RPMI8226 (cell line): Measurements from ENCODE around the gene RC3H1.
"Not testable (repeated sequence)": the region's sequence is repeated elsewhere in the genome, so short reads cannot be mapped to it uniquely, and the experiment has no call there.

Experiments
- DNase-seq: peaks from one replicate; pipeline ENCODE4 v3.0.0-alpha.2; 2015

The RC3H1 gene

DNA sequence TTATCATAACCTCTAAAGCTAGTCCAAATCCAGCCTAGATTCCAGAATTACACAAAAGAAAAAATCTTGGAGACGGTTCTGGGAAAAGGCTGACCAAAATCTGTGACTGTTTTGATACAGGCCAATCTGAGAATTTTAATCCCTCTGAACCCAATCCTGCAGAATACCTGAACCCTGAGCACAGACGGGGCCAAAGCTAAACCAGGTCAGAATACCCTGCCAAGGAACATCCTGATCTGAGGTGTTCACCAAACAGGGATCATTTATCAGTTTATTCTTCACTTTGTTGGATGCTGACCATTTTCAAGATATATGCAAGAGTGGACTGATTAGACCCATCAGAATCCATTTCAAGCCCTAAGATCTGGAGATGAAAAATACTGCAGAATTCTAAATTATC is 3.6 kb downstream of the RC3H1 start:
- no peak for DNase-seq

DNA sequence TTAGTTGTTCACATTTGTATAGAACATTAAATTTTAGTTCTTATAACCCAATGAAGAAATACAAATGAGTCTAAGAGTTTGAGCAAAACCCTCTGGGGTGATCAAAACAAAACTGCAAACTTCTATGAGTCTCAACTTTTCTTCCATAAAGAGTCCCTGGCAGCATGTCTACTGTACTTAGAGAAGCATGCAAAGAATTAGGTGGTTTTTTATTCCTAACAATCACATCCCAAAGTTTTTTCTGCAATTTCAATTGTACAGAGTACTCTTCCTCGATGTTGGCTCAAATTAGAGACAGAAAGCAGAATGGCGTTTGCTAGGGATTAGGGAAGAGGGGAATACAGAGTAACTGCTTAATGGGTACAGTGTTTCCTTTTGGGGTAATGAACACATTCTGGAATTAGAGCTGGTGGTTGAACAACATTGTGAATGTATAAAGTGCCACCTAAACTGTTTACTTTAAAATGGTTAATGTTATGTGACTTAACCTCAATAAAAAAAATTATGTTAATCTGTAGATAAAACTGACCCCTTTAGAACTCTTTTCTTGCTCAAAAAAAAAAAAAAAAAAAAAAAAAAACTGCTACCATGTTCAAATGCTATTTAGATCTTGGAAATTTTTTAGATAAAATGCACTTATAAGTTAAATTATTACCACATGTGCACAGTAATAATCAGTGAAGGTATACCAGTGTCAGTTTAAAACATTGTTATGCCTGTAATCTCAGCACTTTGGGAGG is 4.8 kb downstream of the RC3H1 start:
- DNase-seq, result no peak

DNA sequence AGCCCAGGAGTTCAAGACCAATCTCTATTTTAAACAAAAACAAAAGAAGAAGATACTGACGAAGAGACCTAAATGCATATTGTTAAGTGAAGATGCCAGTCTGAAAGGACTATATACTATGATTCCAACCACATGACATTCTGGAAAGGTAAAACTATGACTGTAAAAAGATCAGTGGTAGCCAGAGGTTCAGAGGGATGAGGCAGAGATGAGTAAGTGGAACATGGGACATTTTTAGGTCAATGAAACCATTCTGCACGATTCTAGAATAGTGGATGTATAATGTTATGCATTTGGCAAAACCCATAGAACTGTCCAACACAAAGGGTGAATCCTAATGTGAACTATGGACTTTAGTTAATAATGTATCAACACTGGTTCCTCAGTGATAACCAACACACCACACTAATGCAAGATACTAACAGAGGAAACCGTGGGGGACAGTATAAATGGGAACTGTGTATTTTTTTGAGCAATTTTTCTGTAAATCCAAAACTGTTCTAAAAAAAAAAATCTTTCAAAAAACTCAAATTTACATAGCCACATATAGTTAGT is 8.2 kb downstream of the RC3H1 start:
- DNase-seq, result no peak

DNA sequence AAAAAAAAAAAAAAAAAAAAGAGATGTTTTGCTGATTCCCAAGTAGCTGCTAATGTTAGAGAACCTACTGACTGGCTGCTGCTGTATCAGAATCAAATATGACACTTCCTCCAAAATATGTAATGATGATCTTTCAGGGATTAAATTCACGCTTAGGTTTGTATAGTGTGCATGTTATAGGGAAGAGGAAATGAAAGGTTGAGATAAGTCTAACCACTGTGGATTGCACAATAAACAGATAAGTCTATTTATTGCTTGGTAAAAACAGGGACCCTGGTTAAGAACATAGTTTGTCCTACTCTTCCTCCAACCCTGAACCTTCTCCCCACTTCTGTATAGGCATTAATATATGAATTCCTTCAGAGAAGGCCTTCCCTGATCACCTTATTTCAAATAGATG is 13.2 kb downstream of the RC3H1 start:
- no peak for DNase-seq

DNA sequence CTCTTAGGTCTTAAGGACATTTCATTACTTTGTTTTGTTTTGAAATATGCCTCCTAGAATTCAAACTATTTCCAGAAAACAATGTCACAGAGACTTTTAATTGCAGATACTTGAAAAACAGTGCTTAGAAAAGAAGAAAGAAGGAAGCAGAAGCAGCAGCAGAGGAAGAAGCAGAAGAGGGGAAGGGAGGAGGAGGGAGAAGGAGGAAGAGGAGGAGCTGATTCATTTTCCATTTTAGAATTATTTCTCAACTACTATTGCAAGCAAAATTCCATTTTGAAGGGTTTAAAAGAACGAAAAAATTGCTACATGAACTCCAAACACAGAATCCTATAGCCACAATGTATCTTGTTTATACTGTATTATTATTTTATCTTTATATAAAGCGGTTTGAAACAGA is 13.9 kb downstream of the RC3H1 start:
- DNase-seq, result no peak

DNA sequence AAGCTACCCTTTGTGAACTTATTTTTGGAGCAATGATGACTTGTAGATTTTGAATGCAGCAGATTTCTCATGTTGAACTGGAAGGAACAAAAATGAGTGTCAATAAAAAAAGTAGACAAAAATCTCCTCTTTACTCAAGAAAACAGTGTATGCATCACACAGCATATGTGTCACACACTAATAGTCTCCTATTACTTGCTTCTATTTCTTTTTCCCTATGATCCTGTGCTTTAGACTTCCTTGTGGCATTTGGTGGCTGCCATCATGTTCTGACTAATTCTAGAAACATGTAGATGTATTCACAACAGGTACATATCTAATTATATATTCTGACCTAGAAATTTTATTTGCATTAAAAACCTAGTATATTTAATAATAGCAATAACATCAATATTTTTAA is 14.3 kb downstream of the RC3H1 start:
- no peak for DNase-seq

DNA sequence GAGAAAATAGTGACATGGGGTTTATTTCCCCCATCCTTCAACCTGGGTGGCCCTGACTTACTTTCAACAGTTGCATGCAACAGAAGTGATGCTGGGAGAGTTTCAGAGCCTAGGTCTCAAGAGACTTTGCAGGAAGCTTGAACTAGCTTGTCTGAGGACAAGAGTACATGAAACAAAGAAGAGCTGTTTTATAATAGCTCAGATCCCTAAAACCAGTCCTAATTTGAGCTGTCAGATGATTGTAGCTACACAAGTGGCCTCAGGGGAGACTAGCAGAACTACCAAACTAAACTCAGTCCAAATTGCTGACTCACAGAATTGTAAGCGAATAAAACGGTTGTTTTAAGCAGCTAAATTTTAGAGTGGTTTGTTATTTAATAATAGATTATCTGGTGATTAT is 17.1 kb downstream of the RC3H1 start:
- DNase-seq, result no peak

DNA sequence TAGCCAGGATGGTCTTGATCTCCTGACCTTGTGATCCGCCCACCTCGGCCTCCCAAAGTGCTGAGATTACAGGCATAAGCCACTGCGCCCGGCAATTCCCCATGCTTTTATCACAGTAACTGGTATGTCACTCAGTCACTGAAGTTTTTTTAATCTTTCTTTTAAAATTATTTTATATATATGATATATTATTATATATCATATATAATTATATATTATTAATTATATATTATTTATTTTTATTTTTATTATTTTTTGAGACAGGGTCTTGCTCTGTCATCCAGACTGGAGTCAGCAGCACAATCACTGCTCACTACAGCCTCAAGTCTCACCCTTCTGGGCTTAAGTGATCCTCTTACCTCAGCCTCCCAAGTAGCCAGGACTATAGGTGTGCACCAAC is 18.3 kb downstream of the RC3H1 start:
- DNase-seq, result no peak

DNA sequence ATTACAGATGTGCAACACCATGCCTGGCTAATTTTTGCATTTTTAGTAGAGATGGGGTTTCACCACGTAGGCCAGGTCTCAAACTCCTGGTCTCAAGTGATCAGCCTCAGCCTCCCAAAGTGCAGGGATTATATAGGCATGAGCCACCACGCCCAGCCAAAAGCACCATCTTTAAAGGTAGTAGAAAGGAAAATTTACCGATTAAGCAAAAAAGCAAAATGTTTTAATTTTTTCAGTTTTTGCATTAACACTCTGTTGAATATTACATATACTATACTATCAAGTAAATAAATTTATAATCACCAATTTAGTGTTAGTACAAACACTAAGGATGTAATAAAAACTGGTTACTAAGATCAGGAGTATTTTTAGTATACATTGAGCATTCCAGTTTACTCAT is 20.6 kb downstream of the RC3H1 start:
- DNase-seq, result no peak

DNA sequence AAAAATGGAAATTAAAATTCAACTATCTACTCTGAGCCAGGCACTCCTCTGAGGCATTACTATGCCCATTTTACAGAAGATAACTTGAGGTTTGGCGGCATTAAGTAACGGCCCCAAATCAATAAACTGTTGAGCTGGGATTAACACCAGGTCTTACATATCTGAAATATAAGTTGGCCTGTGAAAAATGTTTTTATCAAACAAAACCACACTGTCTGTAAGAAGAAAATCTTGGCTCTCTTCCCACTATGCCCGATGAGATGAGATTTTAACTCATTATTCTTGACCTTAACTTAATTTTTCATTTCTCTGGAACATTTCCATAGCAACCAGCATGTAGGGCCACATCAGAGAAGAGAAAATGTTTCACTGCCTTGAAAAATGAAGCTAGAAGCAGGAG is 21.8 kb downstream of the RC3H1 start:
- no peak for DNase-seq

DNA sequence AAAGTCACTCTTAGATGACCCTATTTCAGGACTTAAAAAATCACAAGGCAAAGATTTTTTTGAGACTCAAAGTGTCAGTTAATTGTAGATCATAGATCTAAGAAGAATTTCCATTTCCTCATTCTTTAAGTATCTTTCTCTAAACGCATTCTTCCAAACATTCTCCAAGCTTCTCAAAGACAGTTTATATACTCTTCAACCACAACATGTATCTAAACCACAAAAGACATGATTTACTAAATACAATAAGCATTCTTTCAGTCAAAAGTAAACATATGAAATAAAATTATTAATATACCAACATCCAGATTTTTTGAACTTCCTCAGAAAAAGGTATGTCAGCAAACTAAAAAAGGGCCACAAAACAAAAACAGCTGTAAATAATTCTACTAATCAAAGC is 24.4 kb downstream of the RC3H1 start:
- DNase-seq, result no peak

DNA sequence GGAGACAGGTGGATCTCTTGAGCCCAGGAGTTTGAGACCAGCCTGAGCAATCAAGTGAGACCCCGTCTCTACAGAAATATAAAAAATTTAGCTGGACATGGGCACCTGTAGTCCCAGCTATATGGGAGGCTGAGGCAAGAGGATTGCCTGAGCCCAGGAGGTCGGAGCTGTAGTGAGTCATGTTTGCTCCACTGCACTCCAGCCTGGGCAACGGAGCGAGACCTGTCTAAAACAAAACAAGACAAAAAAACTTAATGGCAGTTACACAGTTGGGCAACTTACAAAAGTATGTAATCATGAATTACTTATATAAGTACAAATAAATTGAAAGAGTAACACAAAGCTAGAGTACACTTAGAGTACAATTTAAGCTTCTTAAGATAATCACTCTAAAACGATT is 25.2 kb downstream of the RC3H1 start:
- DNase-seq, result no peak

DNA sequence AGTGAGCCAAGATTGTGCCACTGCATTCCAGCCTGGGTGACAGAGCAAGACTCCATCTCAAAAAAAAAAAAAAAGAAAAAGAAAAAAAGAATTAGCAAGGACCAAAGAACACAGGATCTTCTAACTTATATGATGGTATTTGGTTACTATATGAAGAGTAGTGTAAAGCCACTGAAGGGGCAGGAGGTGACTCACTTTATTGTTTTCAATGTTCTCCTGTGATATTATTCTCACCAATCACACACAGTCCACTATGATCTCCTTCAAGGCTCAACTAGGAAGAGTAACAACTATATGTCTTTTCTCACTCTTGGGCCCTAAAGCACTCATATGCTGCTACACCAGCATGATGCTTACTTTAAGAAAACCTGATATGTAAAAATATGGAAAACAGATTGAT is 26.7 kb downstream of the RC3H1 start:
- DNase-seq, result no peak

DNA sequence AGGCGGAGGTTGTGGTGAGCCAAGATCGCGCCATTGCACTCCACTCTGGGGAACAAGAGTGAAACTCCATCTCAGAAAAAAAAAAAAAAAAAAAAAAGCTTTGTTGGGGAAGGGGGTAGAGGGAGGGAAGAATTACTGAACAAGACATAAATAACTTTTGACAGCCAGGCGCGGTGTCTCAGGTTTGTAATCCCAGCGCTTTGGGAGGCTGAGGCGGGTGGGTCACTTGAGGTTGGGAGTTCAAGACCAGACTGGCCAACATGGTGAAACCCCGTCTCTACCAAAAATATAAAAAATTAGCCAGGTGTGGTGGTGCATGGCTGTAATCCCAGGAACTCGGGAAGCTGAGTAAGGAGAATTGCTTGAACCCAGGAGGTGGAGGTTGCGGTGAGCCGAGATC is 28.2 kb downstream of the RC3H1 start:
- not testable (repeated sequence) for DNase-seq

DNA sequence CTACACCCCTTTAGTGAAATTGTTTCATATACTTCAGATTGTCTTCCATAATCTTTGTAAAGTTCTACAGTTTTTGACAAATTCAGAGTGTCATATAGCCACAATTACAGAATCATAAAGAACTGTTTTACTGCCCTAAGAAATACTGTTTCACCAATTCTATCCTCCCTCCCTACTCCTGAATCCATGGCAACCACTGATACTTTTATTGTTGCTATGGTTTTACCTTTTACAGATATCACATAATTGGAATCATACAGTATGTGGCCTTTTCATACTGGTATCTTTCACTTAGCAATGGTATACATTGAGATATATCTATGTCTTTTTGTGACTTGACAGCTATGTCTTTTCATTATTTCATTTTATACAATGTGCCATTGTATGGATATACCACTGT is 34.1 kb downstream of the RC3H1 start:
- no peak for DNase-seq

DNA sequence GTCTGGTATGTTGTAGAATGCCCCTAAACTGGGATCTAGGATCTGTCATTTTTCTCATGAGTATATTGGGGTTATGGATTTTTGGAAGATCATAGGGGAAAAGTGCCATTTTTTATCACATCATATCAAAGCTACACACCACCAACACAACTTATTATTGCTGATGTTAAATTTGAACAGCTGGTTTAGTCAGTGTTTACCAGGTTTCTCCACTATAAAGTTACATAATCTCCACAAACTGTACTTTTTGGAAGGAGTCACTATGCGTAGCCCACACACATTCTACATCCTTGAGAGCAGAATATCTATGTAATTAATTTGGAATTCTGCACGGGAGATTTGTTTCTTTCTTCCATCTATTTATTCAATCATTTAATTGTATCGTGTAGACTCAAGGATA is 35.2 kb downstream of the RC3H1 start:
- DNase-seq, result no peak

DNA sequence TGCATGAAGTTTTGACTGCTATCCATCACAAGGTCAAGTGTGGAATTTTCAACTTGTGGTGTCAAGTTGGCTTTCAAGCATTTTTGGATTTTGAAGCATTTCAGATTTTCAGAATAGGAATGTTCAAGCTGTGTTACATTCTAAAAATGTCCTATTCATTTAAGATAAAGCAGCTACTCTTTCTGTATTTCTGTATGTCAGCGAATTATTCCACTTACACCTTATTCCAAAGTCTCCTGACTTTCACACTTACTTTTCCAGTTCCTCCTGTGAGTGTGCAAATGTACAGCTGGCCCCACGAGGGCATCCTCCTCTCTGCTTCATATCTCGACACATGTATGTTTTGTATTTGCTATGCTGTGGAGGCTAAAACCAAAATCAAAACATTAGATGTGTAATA is 51.9 kb downstream of the RC3H1 start:
- no peak for DNase-seq

DNA sequence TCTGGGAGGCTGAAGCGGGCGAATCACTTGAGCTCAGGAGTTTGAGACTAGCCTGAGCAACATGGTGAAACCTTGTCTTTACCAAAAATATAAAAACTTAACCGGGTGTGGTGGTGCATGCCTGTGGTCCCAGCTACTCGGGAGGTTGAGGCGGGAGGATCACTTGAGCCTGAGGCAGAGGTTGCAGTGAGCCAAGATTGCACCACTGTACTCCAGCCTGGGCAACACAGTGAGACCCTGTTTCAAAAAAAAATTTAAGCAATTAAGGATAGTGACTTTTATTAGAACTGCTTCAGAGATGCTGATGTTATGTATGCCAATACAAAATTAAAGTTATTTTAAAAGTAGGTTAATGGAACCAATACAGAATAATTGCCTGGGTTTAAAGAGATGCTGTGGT is 56.3 kb downstream of the RC3H1 start:
- not testable (repeated sequence) for DNase-seq

DNA sequence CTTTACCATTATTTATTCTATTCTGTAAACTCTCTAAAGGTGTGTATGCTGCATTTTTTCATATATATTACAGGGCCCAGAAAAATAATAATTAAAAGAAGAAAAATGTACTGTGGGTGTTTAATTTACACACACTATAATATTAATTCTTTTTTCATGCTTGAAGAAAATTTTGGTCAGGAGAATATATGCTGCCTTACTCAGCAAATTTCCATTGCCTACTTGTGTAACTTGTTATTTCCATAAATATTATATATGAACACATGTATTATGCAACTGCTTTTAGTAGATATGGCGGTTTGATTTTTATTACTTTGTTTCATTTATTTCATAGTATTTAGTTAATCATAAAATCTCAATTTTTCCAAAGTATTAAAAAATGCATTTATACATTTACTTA is 58.7 kb downstream of the RC3H1 start:
- DNase-seq, result no peak

DNA sequence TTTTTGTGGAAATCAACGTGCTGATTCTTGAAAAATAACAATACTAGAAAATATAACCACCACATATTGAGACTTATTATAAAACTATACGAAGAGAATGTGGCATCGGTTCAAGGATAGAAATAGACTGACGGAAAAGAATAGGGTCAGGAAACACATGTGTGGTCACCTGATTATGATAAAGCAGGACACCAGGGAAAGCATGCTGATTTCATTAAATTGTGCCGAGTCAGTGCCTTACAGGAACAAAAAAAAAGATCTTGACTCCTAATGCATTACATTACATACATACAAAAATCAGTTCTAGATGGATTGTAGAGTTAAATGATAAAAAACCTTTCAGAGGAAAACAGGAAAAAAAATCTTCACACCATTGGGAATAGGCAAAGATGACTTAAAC is 61.5 kb downstream of the RC3H1 start:
- no peak for DNase-seq

DNA sequence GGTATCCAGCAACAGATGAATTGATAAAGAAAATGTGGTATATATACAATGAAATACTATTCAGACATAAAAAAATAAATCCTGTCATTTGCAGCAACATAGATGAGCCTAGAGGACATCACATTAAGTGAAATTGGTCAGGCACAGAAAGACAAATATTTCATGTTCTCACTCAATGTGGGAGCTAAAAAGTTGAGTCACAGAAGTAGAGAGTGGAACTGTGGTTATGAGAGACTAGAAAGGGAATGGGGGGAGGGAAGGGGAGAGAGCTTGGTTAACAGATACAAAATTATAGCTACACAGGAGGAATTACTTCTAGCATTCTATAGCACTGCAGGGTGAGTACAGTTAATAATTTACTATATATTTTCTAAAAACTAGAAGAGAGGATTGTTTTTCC is 68.0 kb downstream of the RC3H1 start:
- DNase-seq, result no peak

DNA sequence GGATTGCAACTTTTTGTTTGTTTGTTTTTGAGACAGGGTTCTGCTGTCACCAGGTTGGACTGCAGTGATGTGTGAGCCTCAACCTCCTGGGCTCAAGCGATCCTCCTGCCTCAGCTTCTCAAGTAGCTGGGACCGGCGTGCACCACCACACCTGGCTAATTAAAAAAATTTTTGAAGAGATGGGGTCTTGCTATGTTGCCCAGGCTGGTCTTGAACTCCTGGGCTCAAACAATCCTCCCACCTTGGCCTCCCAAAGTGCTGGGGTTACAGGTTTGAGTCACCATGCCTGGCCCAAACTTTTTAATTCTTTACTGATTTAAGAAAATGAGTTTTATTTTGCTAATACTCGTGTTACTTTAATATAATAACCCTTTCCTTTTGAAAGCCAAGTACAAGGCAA is 73.6 kb downstream of the RC3H1 start:
- no peak for DNase-seq

DNA sequence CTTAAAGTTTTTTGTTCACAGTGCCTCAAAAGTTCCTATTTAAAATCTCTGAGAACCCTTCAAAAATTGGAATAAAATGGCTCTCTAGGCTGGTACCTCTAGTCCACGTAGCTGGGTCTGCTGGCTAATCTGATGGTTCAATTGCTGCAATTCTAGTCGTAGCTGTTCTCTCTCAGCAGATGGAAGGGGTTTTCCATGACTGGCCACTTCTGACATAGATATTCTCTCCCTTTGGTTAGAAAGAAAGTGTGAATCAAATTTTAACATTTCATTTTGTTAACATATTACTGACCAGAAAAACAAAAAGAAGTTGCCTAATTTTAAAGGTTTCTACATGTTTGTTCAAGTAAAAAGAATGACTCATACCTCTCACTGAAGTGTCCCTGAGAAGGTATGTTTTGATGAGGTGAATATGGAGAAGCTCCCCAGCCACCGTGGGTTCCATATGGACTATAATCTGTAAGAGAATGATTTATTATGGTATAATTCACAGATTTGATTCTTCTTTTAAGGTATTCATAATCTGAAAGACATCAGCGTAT is 75.7 kb downstream of the RC3H1 start:
- DNase-seq, result no peak

DNA sequence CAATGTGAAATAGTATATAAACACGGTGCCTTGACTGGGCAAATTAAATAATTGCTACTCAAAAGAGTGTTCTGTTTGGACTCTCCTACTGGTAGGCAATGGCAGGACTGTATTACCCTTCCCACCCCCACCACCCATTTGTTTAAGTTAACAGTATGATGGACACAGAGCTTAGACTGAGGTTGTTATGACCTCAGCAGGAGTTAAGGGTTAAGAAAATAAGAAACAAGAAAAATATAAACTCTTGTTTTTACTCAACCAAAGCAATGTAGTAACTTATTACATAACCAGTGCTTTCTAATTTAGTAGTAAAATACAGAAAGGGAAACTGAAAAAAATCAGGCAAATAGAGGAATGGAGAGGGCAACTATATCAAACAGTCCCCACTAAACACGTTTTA is 85.1 kb downstream of the RC3H1 start:
- no peak for DNase-seq

DNA sequence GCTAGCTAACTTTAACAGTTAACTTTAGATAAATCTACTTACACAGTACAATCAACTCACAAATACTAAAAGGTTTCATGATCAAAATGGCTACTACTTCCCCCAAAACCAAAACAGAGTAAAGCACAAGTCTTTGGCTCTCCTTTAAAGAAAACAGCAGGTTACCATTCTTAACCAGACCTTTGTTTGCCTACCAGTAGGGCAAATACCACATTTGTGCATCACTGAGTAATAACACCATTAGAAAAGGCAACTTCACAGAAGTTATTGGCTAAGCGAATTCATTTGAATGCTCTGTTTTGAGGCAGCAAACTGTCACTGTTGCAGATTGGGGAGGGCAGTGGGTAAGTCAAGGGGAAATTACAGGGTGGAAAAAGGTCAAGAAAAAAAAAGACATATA is 87.7 kb downstream of the RC3H1 start:
- no peak for DNase-seq
